ENCODE results near the gene PPFIA1. TPM values are rescaled to one million over a fixed set of nuclear protein-coding genes. Genes with fewer than 3 reads are reported as not detected.

PPFIA1 gene
- total RNA-seq, 1 experiment from 2014 or later = 75.1 TPM

- H3K36me3 Mint-ChIP-seq = peaks cover 70% of the 10 kb centered on the region
- no peak for TF ChIP-seq ZNF232 (CRISPR knock-in tag; IDR thresholded peaks at IDR 0.05)
- no peak for TF ChIP-seq ZBTB21 (CRISPR knock-in tag; IDR thresholded peaks at IDR 0.05; ENCODE audit: borderline replicate concordance)
- no peak for TF ChIP-seq SP1 (CRISPR knock-in tag; conservative IDR thresholded peaks at IDR 0.05)
- TF ChIP-seq JUN (CRISPR knock-in tag; IDR thresholded peaks at IDR 0.05) = no peak
- H3K27me3 Mint-ChIP-seq (ENCODE audit: low read depth) = no peaks in the 10 kb centered on the region
- ChIA-PET POLR2A (no interaction called here), CTCF (interaction anchor here (0.7 to 1.1 kb wide), 2 partner anchors 9 to 11 kb away, joined by 3 read pairs; no protein-coding TSS in a partner anchor)
- H3K4me3 Mint-ChIP-seq = no peak overlapping the region
- peak; percentile 36 for ATAC-seq
- peak overlapping the region; percentile 36; the same call in 1 of the 2 replicates for H3K27ac Mint-ChIP-seq
- H3K4me1 Mint-ChIP-seq = peaks cover 18% of the 10 kb centered on the region
- no peaks in the 10 kb centered on the region for H3K9me3 Mint-ChIP-seq
- no peak for DNase-seq (ENCODE audit: low spot score)
Measured at GRCh38 chr11:70424765-70425344, 154.4 kb downstream of the PPFIA1 start.

- H3K4me3 Mint-ChIP-seq = no peak overlapping the region
- ChIA-PET POLR2A (no interaction called here), CTCF (no interaction called here)
- DNase-seq (ENCODE audit: low spot score) = no peak
- no peak for TF ChIP-seq SP1 (CRISPR knock-in tag; conservative IDR thresholded peaks at IDR 0.05)
- TF ChIP-seq ZNF512 (CRISPR knock-in tag; IDR thresholded peaks at IDR 0.05; ENCODE audit: borderline replicate concordance) = no peak
- TF ChIP-seq USF2 (CRISPR knock-in tag; IDR thresholded peaks at IDR 0.05) = no peak
- no peak for TF ChIP-seq NFYB (CRISPR knock-in tag; conservative IDR thresholded peaks at IDR 0.05; ENCODE audit: low read depth)
- TF ChIP-seq AFF4 (CRISPR knock-in tag; IDR thresholded peaks at IDR 0.05; ENCODE audit: borderline replicate concordance) = no peak
- no peak for TF ChIP-seq NR3C1 (CRISPR knock-in tag; conservative IDR thresholded peaks at IDR 0.05; ENCODE audit: low read depth)
- TF ChIP-seq E2F1 (CRISPR knock-in tag; IDR thresholded peaks at IDR 0.05) = no peak
- TF ChIP-seq GABPB1 (CRISPR knock-in tag; IDR thresholded peaks at IDR 0.05) = no peak
- no peak for TF ChIP-seq IRF2 (CRISPR knock-in tag; IDR thresholded peaks at IDR 0.05; ENCODE audit: borderline replicate concordance, low read depth)
- no peak for TF ChIP-seq CBFB (CRISPR knock-in tag; IDR thresholded peaks at IDR 0.05; ENCODE audit: low read depth)
- TF ChIP-seq TP53 (CRISPR knock-in tag; IDR thresholded peaks at IDR 0.05) = no peak
- no peak for TF ChIP-seq ZNF532 (CRISPR knock-in tag; IDR thresholded peaks at IDR 0.05; ENCODE audit: borderline replicate concordance)
- TF ChIP-seq TCF7 (CRISPR knock-in tag; IDR thresholded peaks at IDR 0.05; ENCODE audit: low read depth) = no peak
- H3K27me3 Mint-ChIP-seq (ENCODE audit: low read depth) = no peaks in the 10 kb centered on the region
- H3K36me3 Mint-ChIP-seq = peaks cover 70% of the 10 kb centered on the region
- no peaks in the 10 kb centered on the region for H3K9me3 Mint-ChIP-seq
- peak overlapping the region; percentile 46; the same call in 1 of the 2 replicates for H3K27ac Mint-ChIP-seq
- peaks cover 24% of the 10 kb centered on the region for H3K4me1 Mint-ChIP-seq
- ATAC-seq = no peak
Measured at GRCh38 chr11:70427436-70427835, 156.9 kb downstream of the PPFIA1 start.

Measured in WTC11 (cell line).